T1000 (cell line): ENCODE measurements around the gene SPRYD3.

Experiments used
- DNase-seq: peaks from one replicate; lab custom pipeline; 2025; ENCODE audit warnings: mixed read lengths; lab: John Stamatoyannopoulos, UW

The SPRYD3 gene

GRCh38 chr12:53025250-53025649, 53.9 kb downstream of the SPRYD3 start:
- no peak for DNase-seq

- DNase-seq: no peak
Measured at GRCh38 chr12:53014709-53015108, 64.5 kb downstream of the SPRYD3 start.
